RWPE1 (cell line): Measurements from ENCODE around the gene MYBBP1A.
A peak's percentile ranks its signal among the peaks of the same experiment; 100 is the strongest.

Source experiments
- CTCF ChIA-PET: fragments of 350-600 bp; sonication (Branson Sonifier 250); formaldehyde crosslinking; extraction: SDS; loops from one replicate; lab custom pipeline; 2021; lab: Yijun Ruan, JAX
- POLR2A ChIA-PET: fragments of 400-600 bp; formaldehyde crosslinking; extraction: SDS; loops from one replicate; lab custom pipeline; 2020; ENCODE audit warnings: antibody characterized with exemption; ENCODE audit not compliant: low non-redundant PET; lab: Yijun Ruan, JAX
- DNase-seq: peaks from one replicate; pipeline ENCODE4 v3.0.0; 2012; ENCODE audit warnings: low spot score
- H3K27ac ChIP-seq: fragments of 450-650 bp; 2 replicates; pipeline ENCODE4 v1.5.1; 2017
- TF ChIP-seq, protein P1 (sequence below): fragments of 450-650 bp; conservative IDR thresholded peaks from 2 replicates; pipeline ENCODE4 v1.5.1; 2017; ENCODE audit warnings: low read depth, mild to moderate bottlenecking

MYBBP1A gene

DNA sequence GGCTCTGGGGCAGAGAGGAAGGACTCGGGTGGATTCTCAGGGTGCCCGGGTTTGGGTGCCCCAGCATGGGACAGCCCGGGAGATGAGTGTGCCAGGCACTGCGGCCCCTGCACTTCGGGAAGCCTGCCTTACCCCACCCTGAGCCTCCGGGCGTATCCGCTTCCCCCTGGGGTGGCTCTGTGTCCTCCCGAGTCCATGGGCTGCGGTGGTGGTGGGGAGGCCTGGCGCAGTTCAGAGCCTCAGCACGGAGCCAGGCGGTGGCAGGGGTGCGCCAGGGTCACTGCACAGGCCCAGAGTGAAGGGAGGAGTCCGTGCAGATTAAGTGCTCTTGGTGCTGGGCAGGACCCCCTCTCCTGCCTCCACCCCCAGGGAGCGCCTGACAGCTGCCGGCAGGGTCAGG is 20.7 kb downstream of the MYBBP1A start:
- POLR2A ChIA-PET, result no interaction called here
- peak overlapping the region; percentile 38 for H3K27ac ChIP-seq
- TF ChIP-seq, protein P1, sequence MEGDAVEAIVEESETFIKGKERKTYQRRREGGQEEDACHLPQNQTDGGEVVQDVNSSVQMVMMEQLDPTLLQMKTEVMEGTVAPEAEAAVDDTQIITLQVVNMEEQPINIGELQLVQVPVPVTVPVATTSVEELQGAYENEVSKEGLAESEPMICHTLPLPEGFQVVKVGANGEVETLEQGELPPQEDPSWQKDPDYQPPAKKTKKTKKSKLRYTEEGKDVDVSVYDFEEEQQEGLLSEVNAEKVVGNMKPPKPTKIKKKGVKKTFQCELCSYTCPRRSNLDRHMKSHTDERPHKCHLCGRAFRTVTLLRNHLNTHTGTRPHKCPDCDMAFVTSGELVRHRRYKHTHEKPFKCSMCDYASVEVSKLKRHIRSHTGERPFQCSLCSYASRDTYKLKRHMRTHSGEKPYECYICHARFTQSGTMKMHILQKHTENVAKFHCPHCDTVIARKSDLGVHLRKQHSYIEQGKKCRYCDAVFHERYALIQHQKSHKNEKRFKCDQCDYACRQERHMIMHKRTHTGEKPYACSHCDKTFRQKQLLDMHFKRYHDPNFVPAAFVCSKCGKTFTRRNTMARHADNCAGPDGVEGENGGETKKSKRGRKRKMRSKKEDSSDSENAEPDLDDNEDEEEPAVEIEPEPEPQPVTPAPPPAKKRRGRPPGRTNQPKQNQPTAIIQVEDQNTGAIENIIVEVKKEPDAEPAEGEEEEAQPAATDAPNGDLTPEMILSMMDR, result no peak
- no peak for DNase-seq
- CTCF ChIA-PET, result no interaction called here

DNA sequence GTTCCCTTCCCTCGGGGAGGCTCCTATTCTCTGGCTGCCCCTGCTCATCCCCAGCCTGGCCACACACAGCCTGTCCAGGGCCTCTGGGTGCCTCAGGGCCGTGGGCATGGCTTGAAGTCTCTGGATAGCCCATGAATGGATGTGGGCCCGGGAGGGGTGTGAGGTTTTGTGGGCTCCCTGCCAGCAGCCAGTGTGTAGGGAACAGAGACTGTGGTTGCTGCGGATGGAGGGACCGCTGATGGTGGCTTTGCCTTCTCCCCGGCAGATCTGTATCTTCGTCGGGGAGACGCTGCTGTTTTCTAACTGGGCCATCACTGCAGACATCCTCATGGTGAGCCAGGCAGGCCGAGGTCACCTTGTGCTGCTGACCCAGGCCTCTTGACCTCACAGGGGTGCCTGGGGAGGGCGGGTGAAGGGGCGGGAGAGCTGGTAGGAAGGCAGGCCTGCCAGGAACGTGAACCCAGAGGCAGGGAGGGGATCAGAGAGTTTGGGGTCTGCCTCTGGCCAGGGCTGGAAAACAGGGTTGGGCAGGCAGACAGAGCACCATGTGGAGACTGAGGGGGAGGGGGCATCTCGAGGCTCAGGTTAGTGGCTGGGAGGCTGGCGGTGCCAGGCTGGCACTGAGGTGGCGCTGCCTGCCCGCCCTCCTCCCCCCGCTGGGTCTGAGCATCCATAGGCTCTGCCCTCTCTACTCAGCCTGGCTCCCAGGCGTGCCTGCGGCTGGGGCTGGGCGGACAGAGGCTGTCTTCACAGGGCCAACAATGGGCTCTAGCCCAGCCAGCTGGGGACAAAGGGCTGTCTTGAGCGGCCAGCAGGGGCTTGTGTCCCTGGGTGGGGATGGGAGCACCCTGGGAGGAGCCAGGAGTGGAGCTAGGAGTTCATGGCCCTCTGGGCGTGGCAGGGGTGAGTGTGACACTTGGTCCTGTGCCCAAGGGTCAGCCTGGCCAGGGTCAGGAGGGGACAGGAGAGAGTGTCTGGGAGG is 21.4 kb downstream of the MYBBP1A start:
- CTCF ChIA-PET, result no interaction called here

DNA sequence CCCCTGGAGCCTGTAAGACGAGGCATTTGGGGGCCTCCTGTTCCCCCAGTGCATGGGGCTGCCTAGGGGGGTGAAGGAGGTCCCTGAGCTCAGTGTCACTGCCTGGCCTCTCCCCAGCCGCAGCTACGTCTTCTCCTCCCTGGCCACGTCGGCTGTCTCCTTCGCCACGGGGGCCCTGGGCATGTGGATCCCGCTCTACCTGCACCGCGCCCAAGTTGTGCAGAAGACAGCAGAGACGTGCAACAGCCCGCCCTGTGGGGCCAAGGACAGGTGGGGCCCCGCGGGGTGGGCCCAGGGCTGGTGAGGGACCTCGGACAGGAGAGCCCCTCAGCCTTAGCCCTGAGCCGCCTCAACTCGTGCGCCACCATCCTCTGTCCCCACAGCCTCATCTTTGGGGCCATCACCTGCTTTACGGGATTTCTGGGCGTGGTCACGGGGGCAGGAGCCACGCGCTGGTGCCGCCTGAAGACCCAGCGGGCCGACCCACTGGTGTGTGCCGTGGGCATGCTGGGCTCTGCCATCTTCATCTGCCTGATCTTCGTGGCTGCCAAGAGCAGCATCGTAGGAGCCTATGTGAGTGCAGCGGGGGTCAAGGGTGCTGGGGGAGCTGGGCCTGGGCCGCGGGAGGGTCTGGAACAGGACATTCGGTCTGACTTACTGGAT is 22.2 kb downstream of the MYBBP1A start:
- H3K27ac ChIP-seq, result no peak overlapping the region; the same call in 1 of the 2 replicates
- POLR2A ChIA-PET, result no interaction called here
- CTCF ChIA-PET, result no interaction called here
- DNase-seq, result no peak
- TF ChIP-seq, protein P1, result no peak

More for the DNA sequence above, 21.4 kb downstream of the MYBBP1A start:
- peak overlapping the region; percentile 38 for H3K27ac ChIP-seq
- TF ChIP-seq, protein P1, result no peak
- DNase-seq, result no peak
- POLR2A ChIA-PET, result no interaction called here

DNA sequence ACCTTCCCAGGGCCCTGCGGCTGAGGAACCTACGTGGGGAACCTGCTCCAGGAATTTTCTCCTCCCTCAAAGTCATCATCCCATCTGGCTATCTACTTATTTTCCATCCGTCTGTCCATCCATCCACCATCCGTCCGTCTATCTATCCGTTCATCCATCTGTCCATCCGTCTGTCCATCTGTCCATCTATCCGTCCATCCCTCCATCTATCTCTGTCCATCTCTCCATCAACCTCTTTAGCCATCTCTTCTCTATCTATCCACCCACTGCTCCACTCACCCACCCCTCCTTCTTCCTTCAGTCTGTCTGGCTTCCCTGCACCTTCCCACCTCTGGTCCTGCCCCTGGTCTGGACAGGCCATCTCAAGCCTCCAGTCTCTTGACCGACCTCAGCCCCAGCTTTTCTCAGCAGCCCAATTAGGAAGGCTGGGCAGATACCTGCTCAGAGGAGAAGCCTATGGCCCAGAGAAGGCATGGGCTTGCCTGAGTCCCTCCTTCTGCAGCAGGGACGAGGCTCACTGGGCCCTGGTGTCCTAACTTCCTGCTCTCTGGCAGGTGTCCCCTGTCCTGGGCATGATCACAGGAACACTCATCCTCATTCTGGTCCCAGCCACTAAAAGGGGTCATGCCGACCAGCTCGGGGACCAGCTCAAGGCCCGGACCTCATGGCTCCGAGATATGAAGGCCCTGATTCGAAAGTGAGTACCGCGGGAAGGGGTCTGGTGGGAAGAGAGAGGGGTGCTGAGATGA is 23.0 kb downstream of the MYBBP1A start:
- no peak for DNase-seq
- ChIA-PET POLR2A (no interaction called here), CTCF (no interaction called here)
- TF ChIP-seq, protein P1, result no peak
- no peak overlapping the region for H3K27ac ChIP-seq

DNA sequence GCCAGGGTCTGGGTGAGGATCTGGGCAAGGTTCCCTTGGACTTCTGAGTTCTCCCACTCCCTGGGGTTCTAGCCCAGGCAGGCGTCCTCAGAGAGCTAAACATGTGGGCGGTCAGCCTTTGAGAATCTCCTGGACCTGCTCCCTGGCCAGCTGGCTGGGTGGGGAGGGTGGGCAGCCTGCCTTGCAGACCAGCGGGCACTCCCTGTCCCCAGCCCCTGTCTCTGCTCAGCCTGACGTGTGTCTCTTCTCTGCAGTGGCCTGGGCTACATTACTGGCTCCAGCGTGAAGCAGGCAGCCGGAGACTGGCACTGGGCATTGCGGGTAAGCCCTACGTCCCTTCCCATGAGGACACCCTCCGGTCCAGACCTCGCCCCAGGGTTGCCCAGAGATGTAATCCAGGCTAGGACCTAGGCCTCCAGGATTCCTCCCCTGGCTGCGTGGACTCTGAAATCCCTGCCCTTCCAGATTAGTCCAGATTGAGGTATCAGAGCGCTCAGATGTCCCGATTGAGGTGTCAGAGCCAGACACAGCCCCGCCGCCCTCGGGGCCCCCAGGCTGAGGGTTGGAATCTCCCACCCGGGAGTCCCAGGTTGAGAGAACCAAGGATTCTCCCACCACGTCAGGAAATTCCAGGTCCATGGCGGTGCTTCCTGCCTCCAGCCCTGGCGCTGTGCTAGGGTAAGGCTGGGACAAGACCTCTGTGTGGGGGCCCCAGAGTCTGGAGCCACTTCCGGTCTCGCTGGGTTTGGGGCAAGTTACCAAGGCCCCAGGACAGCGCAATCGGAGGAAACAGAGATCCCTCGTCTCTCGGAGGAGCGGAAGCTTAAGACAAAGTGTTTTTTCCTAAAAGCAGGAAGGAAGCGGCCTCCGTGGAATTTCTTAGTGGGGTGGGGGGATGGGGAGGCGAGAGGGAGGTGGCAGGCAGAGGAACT is 24.1 kb downstream of the MYBBP1A start:
- H3K27ac ChIP-seq, result no peak overlapping the region
- CTCF ChIA-PET, result no interaction called here
- no peak for DNase-seq
- TF ChIP-seq, protein P1, result no peak
- POLR2A ChIA-PET, result no interaction called here
